ENCODE measurements around the gene NCLN.
"Not testable (repeated sequence)": the region's sequence is repeated elsewhere in the genome, so short reads cannot be mapped to it uniquely, and the experiment has no call there.

NCLN gene

GRCh38 chr19:3183721-3184641, 1.7 kb upstream of the NCLN start:
- DNase-seq, result no peak

- peak in 2 of 4 experiments; percentile 62 to 65 for DNase-seq
These were observed 776 bp upstream of the NCLN start for GRCh38 chr19:3184847-3185460.

- no peak for DNase-seq
These were observed 494 bp downstream of the NCLN start for GRCh38 chr19:3186160-3186688.

- DNase-seq, result no peak
These were observed 1.3 kb downstream of the NCLN start for GRCh38 chr19:3186891-3187661.

GRCh38 chr19:3187662-3188511, 2.2 kb downstream of the NCLN start:
- DNase-seq, result no peak

GRCh38 chr19:3188627-3189596, 3.2 kb downstream of the NCLN start:
- no peak for DNase-seq

- no peak for DNase-seq
These were observed 4.2 kb downstream of the NCLN start for GRCh38 chr19:3189702-3190469.

GRCh38 chr19:3190470-3190770, 4.7 kb downstream of the NCLN start:
- DNase-seq, result no peak

- DNase-seq, result no peak
These were observed 5.4 kb downstream of the NCLN start for GRCh38 chr19:3190921-3191805.

- not testable (repeated sequence) for DNase-seq
These were observed 6.0 kb downstream of the NCLN start for GRCh38 chr19:3191806-3192104.

- no peak for DNase-seq
These were observed 6.5 kb downstream of the NCLN start for GRCh38 chr19:3192228-3192635.

GRCh38 chr19:3192684-3193083, 7.0 kb downstream of the NCLN start:
- DNase-seq, result no peak

- DNase-seq, result no peak
These were observed 7.8 kb downstream of the NCLN start for GRCh38 chr19:3193256-3194105.

- DNase-seq, result no peak
These were observed 8.7 kb downstream of the NCLN start for GRCh38 chr19:3194106-3195087.

GRCh38 chr19:3196064-3196932, 10.6 kb downstream of the NCLN start:
- DNase-seq, result no peak

- DNase-seq, result no peak
These were observed 11.1 kb downstream of the NCLN start for GRCh38 chr19:3196933-3197205.
